Endothelial cell of umbilical vein (primary cell): Measurements from ENCODE around the gene AUTS2. TPM values are rescaled to one million over a fixed set of nuclear protein-coding genes. Genes with fewer than 3 reads are reported as not detected.

Experiments used
- BruUV-seq: library from RNA; stranded (reverse); fragments of 400-500 nt; replicated peaks from 2 replicates; lab custom pipeline; 2021; lab: Mats Ljungman, UMichigan
- CTCF ChIA-PET: fragments of 300-600, 350-600 bp; sonication (Branson Sonifier 250); formaldehyde crosslinking; loops from one replicate; lab custom pipeline; 2021; ENCODE audit warnings: antibody characterized with exemption, inconsistent platforms; lab: Charles Lee
- POLR2A ChIA-PET: fragments of 300-600, 350-600 bp; sonication (Branson Sonifier 250); formaldehyde crosslinking; loops from one replicate; lab custom pipeline; 2021; ENCODE audit warnings: antibody characterized with exemption, inconsistent platforms; lab: Charles Lee
- DNase-seq: peaks from one replicate; pipeline ENCODE4 v3.0.0-alpha.2; 2011; ENCODE audit warnings: low read depth, low spot score
- FAIRE-seq: peaks from 2 replicates; lab custom pipeline; 2011; peaks lifted over from hg19 to GRCh38; lab: Jason Lieb, UNC
- H2AFZ ChIP-seq: 2 replicates; pipeline ENCODE4 v1.6.0; 2012; ENCODE audit warnings: low read depth, low read length, control low read depth, inconsistent platforms
- H3K27ac ChIP-seq: 2 replicates; pipeline ENCODE4 v1.5.1; 2011; ENCODE audit warnings: low read depth, mild to moderate bottlenecking, control low read depth, low read length, moderate library complexity; ENCODE audit not compliant: insufficient read depth
- H3K27me3 ChIP-seq, 2 experiments: 2 replicates each; pipeline versions ENCODE4 v1.6.0 to v1.6.1; 2011; ENCODE audit warnings: low read length in 2 of 2, mixed read lengths in 1 of 2; ENCODE audit not compliant: control insufficient read depth in 2 of 2, insufficient read depth in 2 of 2
- H3K36me3 ChIP-seq, 2 experiments: 2 replicates in 1 of 2; 3 replicates in 1 of 2; pipeline ENCODE4 v1.5.1; 2011; ENCODE audit warnings: low read length in 2 of 2, mild to moderate bottlenecking in 1 of 2, moderate library complexity in 1 of 2; ENCODE audit not compliant: control insufficient read depth in 2 of 2, insufficient read depth in 2 of 2; ENCODE audit errors: extremely low read depth in 1 of 2
- H3K4me1 ChIP-seq: 3 replicates; pipeline ENCODE4 v1.5.1; 2011; ENCODE audit warnings: mild to moderate bottlenecking, low read length; ENCODE audit not compliant: control insufficient read depth, insufficient read depth; ENCODE audit errors: extremely low read depth
- H3K4me2 ChIP-seq: 2 replicates; pipeline ENCODE4 v1.6.1; 2011; ENCODE audit warnings: low read length, control low read depth, mixed read lengths; ENCODE audit not compliant: insufficient read depth
- H3K4me3 ChIP-seq, 3 experiments: fragments of 200-600 bp in 1 of 3; sonication (generic), shearing (Covaris generic) in 1 of 3; replicated peaks in 1 of 3; 2 replicates each; pipeline ENCODE4 v1.5.1; 2011 to 2016; ENCODE audit warnings: control low read depth in 3 of 3, low read length in 3 of 3, mild to moderate bottlenecking in 2 of 3, inconsistent platforms in 1 of 3, low read depth in 1 of 3, moderate library complexity in 1 of 3; ENCODE audit not compliant: insufficient read depth in 1 of 3
- H3K79me2 ChIP-seq: 2 replicates; pipeline ENCODE4 v1.6.0; 2012; ENCODE audit warnings: low read length, inconsistent platforms; ENCODE audit not compliant: control insufficient read depth, insufficient read depth
- H3K9ac ChIP-seq: replicated peaks from 2 replicates; pipeline ENCODE3; 2011; ENCODE audit warnings: low read length, control low read depth; ENCODE audit not compliant: insufficient read depth; ENCODE audit errors: extremely low read depth
- H3K9me1 ChIP-seq: replicated peaks from 3 replicates; pipeline ENCODE4 v1.6.0; 2011; ENCODE audit warnings: mild to moderate bottlenecking, low read length; ENCODE audit not compliant: control insufficient read depth, insufficient read depth; ENCODE audit errors: extremely low read depth
- H3K9me3 ChIP-seq: replicated peaks from 2 replicates; pipeline ENCODE4 v1.5.1; 2012; ENCODE audit warnings: low read length, inconsistent platforms; ENCODE audit not compliant: control insufficient read depth, insufficient read depth
- H4K20me1 ChIP-seq: replicated peaks from 2 replicates; pipeline ENCODE3; 2011; ENCODE audit warnings: mild to moderate bottlenecking, low read length; ENCODE audit not compliant: control insufficient read depth, insufficient read depth; ENCODE audit errors: extremely low read depth
- CTCF ChIP-seq, 2 donors: IDR thresholded peaks; 1 replicate in 1 of 2; 2 replicates in 1 of 2; pipeline ENCODE4 v1.5.1; 2011; ENCODE audit warnings: low read length in 2 of 2, mild to moderate bottlenecking in 2 of 2, moderate library complexity in 2 of 2, control low read depth in 1 of 2, inconsistent platforms in 1 of 2, low read depth in 1 of 2; ENCODE audit not compliant: insufficient read depth in 1 of 2; ENCODE audit errors: extremely low read depth in 1 of 2
- EZH2 ChIP-seq: IDR thresholded peaks from 2 replicates; pipeline ENCODE4 v1.6.1; 2012; ENCODE audit warnings: borderline replicate concordance, low read depth, mild to moderate bottlenecking, moderate library complexity, low read length, inconsistent platforms; ENCODE audit not compliant: severe bottlenecking
- FOS ChIP-seq: IDR thresholded peaks from 2 replicates; pipeline ENCODE4 v1.6.1; 2011; ENCODE audit warnings: mild to moderate bottlenecking, low read length, moderate library complexity, borderline replicate concordance; ENCODE audit not compliant: insufficient read depth
- GATA2 ChIP-seq: IDR thresholded peaks from 2 replicates; pipeline ENCODE4 v1.7.0; 2011; ENCODE audit warnings: low read depth, mild to moderate bottlenecking, moderate library complexity, mixed read lengths, low read length; ENCODE audit not compliant: insufficient read length, insufficient read depth
- JUN ChIP-seq: IDR thresholded peaks from 2 replicates; pipeline ENCODE4 v1.6.1; 2011; ENCODE audit warnings: borderline replicate concordance, low read depth; ENCODE audit not compliant: insufficient read length, insufficient read depth
- MAX ChIP-seq: IDR thresholded peaks from 2 replicates; pipeline ENCODE4 v1.6.1; 2011; ENCODE audit not compliant: insufficient read depth, insufficient read length
- MYC ChIP-seq: IDR thresholded peaks from one replicate; pipeline ENCODE4 v1.6.1; 2011; ENCODE audit warnings: mild to moderate bottlenecking, low read depth, low read length
- POLR2A ChIP-seq: IDR thresholded peaks from 2 replicates; pipeline ENCODE4 v1.6.1; 2012; ENCODE audit warnings: low read depth, mild to moderate bottlenecking, control low read depth, low read length
- POLR2AphosphoS5 ChIP-seq: IDR thresholded peaks from 2 replicates; pipeline ENCODE4 v1.6.1; 2012; ENCODE audit warnings: low read depth, mild to moderate bottlenecking, control low read depth, low read length, moderate library complexity; ENCODE audit not compliant: insufficient read depth
- dilution Hi-C: fragments of 300-500 bp; cut with MboI; formaldehyde crosslinking; loops from one replicate; pipeline ENCODE4 v1.15.0; 2019; ENCODE audit warnings: low sequenced_read_pairs; ENCODE audit not compliant: extremely low pct_ligation_motif_present
- intact Hi-C: fragments of 100-400 bp; cut with micrococcal nuclease; formaldehyde crosslinking; loops from one replicate; pipeline ENCODE4 v1.10.0; 2022
- polyA plus RNA-seq, 4 experiments: library from polyadenylated mRNA; depleted of rRNA in 3 of 4; stranded (reverse) in 3 of 4; unstranded in 1 of 4; fragments of >200 nt; gene quantifications; 2 replicates each; pipeline versions ENCODE4 v1.2.1 to v1.2.3, GENCODE V29; 2011 to 2012; ENCODE audit warnings: missing spikeins in 1 of 4
- total RNA-seq: library from RNA; stranded (reverse); gene quantifications from 2 replicates; pipeline ENCODE4 v1.2.3, GENCODE V29; 2021

Gene AUTS2
- total and polyA plus RNA-seq, 2 donors (not counting 3 experiments of a cell fraction or from before 2014, with no cell fraction given), result 0.59 to 8.0 TPM

GRCh38 chr7:70340236-70340635 lies 742.0 kb downstream of the AUTS2 start:
- no TSS peak for BruUV-seq
- POLR2A ChIA-PET, result no interaction called here

More at GRCh38 chr7:70340236-70340635, 742.0 kb downstream of the AUTS2 start:
- no peaks in the 10 kb centered on the region for H3K79me2 ChIP-seq
- dilution Hi-C loops (no loop called here), intact Hi-C loops (no loop called here)
- no peak overlapping the region for H3K4me2 ChIP-seq
- DNase-seq (no peak), FAIRE-seq (no peak)
- no peaks in the 10 kb centered on the region for H3K36me3 ChIP-seq
- H3K4me1 ChIP-seq, result no peaks in the 10 kb centered on the region
- no peaks in the 10 kb centered on the region for H3K9me3 ChIP-seq
- no peaks in the 10 kb centered on the region for H4K20me1 ChIP-seq
- no peak overlapping the region for H3K27ac ChIP-seq
- H3K4me3 ChIP-seq, result no peak overlapping the region
- H3K9me1 ChIP-seq, result no peaks in the 10 kb centered on the region
- CTCF ChIA-PET, result no interaction called here
- TF ChIP-seq GATA2 (no peak), POLR2AphosphoS5 (no peak), EZH2 (no peak), CTCF (IDR thresholded peaks at IDR 0.05; ENCODE audit: extremely low read depth in 1 of 2, insufficient read depth in 1 of 2, low read depth in 1 of 2, low read length in 2 of 2) (no peak), FOS (no peak), JUN (no peak), MAX (no peak), POLR2A (no peak), MYC (no peak)
- no peak overlapping the region for H3K9ac ChIP-seq
- no peak overlapping the region for H2AFZ ChIP-seq
- H3K27me3 ChIP-seq, result no peaks in the 10 kb centered on the region
